ENCODE measurements around the gene CRYBB1.
"Not testable (repeated sequence)": the region's sequence is repeated elsewhere in the genome, so short reads cannot be mapped to it uniquely, and the experiment has no call there.

Gene CRYBB1

DNA sequence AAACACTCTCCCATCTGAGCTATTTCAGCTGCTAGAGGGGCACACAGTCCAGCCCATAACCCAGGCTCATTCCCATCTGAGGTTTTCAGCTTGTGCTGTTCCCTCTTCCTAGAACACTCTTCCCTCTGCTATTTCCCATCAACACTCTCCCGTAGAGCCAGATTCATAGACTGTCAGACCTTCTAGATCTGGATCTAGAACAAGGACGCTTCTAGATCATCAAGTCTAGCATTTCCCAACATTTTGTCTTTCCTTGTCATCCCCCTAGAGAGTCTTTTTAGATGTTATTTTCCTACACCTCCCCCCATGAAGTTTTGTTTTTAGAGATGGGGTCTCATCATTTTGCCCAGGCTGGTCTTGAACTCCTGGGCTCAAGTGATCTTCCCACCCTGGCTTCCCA, 17.3 kb upstream of the CRYBB1 start:
- DNase-seq, result no peak

DNA sequence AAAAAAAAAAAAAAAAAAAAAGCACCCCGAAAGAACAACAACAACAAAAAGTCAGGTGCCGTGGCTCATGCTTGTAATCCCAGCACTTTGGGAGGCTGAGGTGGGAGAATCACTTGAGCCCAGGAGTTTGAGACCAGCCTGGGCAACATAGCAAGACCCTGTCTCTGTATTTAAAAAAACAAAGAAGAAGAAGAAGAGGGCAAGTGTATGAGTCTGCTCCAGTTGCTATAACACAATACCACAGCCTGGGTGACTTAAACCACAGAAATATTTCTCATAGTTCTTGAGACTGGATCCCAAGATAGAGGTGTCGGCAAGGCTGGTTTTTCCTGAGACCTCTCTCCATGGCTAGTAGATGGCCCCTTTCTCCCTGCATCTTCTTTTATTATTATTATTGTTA, 16.4 kb upstream of the CRYBB1 start:
- DNase-seq, result no peak

- no peak for DNase-seq
Observed at GRCh38 chr22:26632422-26633155, 14.8 kb upstream of the CRYBB1 start.

- no peak for DNase-seq
Observed at GRCh38 chr22:26631282-26631681, 13.5 kb upstream of the CRYBB1 start.

DNA sequence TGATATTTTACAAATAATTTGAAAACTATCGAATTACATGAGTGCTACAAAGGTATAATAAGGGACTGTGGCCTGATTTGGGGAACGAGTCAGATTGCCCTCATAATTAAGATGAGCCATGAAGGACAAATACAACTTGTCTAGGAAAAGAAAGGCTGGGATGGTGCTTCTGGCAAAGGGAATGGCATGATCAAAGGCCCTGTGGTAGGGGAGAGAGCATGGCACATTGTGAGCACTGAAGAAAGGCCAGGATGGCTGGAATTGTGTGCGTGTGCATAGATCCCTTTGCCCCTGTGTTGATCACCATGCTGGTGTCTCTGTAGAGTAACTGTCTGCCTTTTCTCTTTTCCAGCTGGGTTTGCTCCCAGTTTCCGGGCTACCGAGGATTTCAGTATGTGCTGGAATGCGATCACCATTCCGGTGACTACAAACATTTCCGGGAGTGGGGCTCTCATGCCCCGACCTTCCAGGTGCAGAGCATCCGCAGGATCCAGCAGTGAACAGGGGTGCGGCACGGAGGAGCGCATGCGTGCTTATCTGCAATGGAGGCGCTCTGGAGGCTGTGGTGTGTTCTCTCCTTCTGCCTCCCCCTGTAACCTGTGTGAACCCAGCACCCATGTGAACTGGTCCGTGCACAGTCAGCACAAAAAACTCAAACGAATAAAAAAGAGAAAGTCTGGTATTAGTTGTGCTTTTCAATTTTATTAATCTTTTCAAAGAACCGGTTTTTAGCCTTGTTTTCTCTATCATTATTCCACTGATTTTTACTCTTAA, 12.3 kb upstream of the CRYBB1 start:
- no peak for DNase-seq

GRCh38 chr22:26624803-26625202, 7.0 kb upstream of the CRYBB1 start:
- no peak for DNase-seq

DNA sequence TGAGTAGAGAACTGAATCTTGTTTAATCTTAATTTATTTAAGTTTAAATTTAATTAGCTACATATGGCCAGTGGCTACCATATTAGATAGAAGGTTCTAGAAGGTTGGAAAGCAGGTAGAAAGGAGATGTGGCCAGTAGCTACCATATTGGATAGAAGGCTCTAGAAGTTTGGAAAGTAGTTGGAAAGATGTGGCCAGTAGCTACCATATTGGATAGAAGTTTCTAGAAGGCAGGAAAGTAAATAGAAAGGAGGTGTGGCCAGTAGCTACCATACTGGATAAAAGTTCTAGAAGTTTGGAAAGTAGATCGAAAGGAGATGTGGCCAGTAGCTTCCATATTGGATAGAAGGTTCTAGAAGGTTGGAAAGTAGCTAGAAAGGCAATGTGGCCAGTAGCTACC, 6.2 kb upstream of the CRYBB1 start:
- DNase-seq, result no peak

DNA sequence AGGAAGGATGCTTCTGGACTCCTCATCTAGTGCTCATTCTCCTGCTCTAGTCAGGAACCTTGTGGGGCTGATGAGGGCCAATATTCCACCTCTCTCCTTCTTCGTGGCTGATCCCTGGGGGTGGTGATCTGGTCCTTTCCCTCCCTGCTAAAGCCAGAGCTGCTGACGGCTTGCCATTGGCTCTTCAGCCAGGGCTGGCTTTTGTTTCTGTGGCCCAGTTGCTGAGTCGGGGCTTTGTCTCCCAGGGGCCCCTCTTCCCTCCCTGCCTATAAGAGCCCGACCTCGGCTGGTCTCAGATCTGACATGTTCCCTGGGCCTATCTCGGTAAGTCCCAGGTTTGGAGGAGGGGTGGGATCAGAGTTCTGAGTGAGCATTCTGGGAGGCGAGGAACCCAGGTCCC, 3.8 kb upstream of the CRYBB1 start, which contains the start of gene CRYBA4:
Gene CRYBA4, plus strand, starts transcription at position 301 of the 400 bp plus-strand sequence. CDS start 634 bp downstream, outside the sequence.
- no peak for DNase-seq

GRCh38 chr22:26620197-26620596, 2.4 kb upstream of the CRYBB1 start:
- no peak for DNase-seq

DNA sequence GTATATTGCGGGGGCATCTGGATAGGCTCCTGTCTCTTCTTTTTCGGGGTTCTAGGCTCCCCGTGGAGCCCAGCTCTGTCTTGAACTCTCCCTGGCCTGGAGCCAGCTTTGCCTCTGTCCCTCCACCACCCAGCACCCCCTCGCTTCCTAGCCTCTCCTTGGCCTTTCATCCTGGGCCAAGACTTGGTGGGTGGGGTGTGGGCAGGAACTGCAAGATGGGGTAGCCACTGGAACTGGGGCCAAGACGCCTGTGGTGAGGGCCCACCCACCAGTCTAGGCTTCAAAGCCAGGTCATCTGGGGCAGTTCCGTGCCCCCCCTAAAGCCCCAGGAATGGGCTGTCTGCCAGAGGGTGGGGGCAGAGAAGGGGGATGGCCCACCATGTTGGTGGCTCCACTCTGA, 1.7 kb upstream of the CRYBB1 start:
- DNase-seq, result no peak

DNA sequence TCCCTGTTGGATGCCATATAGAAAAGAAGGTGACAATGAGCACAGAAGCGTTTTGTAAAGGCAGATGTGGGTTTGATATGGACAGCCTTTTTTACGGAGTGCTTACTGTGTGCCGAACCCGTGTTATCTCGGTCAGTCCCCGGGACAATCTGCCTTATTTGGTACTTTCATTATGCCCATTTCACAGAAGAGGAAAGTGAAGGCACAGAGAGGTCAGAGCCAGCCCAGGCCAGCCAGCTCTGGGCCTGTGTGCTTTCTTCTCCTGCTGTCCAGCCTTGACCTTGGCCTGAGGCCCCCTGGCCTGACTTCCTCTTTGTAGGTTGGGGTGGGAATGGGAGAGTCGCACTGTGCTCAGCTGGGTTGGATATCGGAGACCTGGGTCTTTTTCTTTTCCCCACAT, 628 bp upstream of the CRYBB1 start:
- no peak for DNase-seq

GRCh38 chr22:26616650-26617049, 1.2 kb downstream of the CRYBB1 start:
- no peak for DNase-seq

DNA sequence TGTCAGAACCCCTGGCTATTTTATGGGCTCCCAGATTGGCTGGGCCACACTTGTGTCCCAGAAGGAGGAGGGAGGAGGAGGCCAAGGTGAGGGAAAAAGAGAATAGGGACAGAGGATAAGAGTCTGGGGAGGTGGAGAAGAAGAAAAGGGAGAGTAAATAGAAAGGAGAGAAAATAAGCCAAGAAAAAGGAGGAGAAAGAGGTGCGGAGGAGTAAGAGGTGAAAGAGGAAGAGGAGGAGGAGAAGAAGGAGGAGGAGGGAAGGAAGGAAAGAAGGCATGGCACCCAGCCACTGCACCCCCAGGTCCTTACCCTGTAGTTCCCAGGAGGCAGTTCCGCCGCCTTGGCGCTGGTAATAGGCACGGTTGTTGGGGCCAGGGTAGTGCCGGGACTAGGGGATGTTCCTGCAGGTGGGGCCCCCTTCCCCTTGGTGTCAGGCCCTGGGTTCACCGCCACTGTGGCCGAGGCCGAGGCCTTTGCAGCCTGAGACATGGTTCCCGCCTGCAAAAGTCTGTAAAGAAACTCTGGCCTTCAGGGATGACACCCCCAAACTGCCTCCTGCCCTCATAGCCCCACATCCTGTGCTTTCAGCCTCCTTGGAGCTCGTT, 1.9 kb downstream of the CRYBB1 start:
- no peak for DNase-seq

DNA sequence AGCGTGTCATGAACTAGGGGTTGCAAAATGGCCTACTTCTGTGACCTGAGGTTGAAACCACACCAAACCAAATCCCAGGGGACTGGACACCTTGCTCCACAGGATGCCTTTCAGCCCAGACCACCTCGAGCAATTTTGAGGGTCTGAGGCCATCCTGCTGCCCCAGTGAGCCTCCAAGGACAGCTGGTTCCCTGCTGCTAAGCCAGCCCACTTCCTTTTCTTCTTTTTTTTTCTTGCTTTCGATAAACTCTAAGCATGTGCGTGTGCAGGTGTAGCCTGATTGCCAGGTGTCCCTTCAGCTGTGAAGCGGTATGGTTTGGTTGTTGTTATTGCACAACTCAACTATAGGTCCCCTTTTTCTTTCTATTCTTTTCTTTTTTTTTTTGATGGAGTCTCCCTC, 2.7 kb downstream of the CRYBB1 start:
- DNase-seq, result no peak

- no peak for DNase-seq
Observed at GRCh38 chr22:26614322-26614721, 3.5 kb downstream of the CRYBB1 start.

DNA sequence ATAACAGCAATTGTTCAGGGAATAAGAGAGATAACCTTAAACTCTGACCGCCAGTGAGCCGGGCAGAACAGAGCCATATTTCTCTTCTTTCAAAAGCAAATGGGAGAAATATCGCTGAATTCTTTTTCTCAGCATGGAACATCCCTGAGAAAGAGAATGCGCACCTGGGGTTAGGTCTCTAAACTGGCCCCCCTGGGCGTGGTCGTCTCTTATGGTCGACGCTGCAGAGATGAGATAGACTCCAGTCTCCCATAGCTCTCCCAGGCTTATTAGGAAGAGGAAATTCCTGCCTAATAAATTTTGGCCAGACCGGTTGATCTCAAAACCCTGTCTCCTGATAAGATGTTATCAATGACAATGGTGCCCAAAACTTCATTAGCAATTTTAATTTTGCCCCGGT, 4.1 kb downstream of the CRYBB1 start:
- not testable (repeated sequence) for DNase-seq

DNA sequence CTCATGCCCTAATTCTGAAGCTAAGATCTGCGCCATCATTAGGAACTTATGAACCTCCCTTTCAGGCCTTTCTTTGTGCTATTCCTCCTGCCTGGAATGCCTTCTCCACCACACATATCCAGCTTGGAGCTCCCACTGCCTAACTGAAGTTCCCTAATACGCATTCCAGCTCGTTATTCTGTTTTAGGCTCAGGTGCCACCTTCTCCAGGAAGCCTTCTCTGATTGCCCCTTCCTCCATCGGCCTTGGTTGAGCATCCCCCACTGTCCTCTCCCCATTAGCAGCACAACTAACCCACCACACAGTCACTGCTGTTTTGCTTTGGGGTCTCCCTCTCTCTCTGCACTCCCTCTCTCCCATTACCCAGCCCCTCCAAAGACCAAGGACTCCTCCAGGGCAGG, 5.2 kb downstream of the CRYBB1 start:
- DNase-seq, result no peak

DNA sequence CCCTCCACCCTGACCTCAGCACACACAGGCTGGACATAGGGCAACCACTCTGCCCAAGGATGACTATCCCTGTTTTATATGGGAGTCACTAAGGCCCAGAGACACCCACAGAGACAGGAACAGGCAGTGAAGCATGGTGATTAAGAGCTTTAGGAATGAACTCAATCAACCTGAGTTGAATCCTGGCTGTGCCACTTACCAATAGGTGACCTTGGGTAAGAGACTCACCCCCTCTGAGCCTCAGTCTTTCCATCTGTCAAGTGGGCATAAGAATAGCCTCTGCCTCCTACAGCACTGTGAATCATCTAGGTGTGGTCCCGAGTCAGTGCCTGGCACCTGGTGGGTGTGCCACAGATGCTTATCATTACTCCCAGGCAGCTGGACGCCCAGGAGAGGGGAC, 6.8 kb downstream of the CRYBB1 start:
- no peak for DNase-seq

- DNase-seq, result no peak
Observed at GRCh38 chr22:26610072-26610958, 7.5 kb downstream of the CRYBB1 start.

DNA sequence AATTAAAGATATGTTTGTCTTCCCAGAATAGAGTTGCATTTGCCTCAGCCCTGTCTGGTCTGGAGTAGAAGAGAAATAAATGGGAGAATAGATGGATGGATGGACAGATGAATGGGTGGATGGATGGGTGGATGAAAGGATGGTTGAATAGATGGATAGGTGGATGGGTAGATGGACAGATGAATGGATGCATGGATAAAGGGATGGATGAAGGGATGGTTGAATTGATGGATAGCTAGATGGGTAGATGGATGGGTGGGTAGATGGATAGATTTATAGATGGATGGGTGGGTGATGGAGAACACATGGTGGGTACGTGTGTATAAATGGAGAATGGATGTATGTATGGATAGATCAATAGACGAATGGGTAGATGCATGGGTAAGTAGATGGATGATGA, 8.5 kb downstream of the CRYBB1 start:
- DNase-seq, result no peak

- DNase-seq, result no peak
Observed at GRCh38 chr22:26608129-26608528, 9.7 kb downstream of the CRYBB1 start.

- DNase-seq, result no peak
Observed at GRCh38 chr22:26606611-26607010, 11.2 kb downstream of the CRYBB1 start.

- no peak for DNase-seq
Observed at GRCh38 chr22:26604368-26604767, 13.5 kb downstream of the CRYBB1 start.
